GM10266 (cell line): ENCODE data around the gene ZNF37A.
"Not testable (repeated sequence)": the region's sequence is repeated elsewhere in the genome, so short reads cannot be mapped to it uniquely, and the experiment has no call there.

Experiments used
- DNase-seq: peaks from one replicate; pipeline ENCODE4 v3.0.0; 2012; ENCODE audit errors: extremely low spot score
- TF ChIP-seq, protein P1 (sequence below): IDR thresholded peaks from 2 replicates; pipeline ENCODE4 v1.5.1; 2012; ENCODE audit warnings: mild to moderate bottlenecking, low read depth; ENCODE audit not compliant: control insufficient read depth, insufficient read depth; ENCODE audit errors: missing control alignments

Gene ZNF37A

DNA sequence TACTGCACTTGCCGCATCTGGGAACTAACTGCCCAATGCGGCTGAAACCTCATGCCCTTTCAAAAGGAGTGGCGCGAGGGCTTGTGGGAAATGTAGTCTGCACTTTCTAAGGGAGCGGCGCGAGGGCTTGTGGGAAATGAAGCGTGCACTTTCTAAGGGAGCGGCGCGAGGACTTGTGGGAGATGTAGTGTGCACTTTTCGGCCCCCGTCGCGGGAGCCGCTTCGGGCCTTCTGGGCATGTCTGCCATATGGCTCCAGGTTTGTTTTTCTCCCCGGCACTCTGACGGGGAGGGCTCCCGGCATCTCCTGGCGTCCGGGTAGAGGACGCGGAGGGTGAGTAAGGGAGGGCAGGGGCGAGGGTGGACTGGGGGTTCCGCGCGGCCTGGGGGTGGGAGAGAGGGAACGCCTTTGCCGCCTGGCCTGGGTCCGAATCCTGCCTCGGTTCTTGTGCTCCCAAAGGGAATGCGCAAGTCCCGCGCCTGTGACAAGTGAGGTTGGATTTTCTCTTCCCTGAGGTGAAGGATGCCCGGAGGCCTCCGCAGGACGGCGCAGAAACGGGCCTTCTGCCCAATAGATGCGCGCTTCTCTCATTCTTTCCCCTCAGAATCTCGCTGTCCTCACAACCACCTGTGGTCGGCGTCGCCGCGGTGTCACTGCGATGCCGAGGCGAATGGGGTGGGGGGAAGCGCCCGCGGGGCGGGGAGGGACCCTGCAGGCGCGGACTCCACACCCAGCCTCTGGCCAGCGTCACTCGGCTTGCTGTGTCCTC, at the start of gene ZNF37A:
Gene ZNF37A, plus strand, starts transcription at position 180 of the 769 bp plus-strand sequence. CDS start 2,281 bp downstream, outside the sequence.
- DNase-seq: peak; percentile 81
- TF ChIP-seq, protein P1, sequence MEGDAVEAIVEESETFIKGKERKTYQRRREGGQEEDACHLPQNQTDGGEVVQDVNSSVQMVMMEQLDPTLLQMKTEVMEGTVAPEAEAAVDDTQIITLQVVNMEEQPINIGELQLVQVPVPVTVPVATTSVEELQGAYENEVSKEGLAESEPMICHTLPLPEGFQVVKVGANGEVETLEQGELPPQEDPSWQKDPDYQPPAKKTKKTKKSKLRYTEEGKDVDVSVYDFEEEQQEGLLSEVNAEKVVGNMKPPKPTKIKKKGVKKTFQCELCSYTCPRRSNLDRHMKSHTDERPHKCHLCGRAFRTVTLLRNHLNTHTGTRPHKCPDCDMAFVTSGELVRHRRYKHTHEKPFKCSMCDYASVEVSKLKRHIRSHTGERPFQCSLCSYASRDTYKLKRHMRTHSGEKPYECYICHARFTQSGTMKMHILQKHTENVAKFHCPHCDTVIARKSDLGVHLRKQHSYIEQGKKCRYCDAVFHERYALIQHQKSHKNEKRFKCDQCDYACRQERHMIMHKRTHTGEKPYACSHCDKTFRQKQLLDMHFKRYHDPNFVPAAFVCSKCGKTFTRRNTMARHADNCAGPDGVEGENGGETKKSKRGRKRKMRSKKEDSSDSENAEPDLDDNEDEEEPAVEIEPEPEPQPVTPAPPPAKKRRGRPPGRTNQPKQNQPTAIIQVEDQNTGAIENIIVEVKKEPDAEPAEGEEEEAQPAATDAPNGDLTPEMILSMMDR: no peak

DNA sequence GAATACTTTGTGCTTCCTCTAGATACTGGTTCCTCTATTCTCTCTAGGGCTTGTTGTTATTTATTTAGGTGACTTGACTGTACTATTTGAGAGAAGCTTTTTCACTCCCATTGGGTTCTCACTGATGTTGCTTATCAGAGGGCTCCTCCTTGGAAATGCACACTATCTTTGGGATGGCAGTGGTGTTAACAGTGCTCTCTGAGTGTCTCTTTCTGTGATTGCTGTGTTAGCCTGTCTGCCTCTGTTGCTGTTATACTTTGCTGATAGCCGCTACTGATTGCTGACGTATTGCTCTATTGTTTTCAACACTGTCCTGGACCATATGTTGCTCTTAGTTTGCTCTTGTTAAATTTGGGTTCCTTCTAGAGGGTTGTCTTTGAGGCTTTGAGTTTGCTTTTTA, 49.0 kb upstream of the ZNF37A start:
- TF ChIP-seq, protein P1: no peak
- no peak for DNase-seq

DNA sequence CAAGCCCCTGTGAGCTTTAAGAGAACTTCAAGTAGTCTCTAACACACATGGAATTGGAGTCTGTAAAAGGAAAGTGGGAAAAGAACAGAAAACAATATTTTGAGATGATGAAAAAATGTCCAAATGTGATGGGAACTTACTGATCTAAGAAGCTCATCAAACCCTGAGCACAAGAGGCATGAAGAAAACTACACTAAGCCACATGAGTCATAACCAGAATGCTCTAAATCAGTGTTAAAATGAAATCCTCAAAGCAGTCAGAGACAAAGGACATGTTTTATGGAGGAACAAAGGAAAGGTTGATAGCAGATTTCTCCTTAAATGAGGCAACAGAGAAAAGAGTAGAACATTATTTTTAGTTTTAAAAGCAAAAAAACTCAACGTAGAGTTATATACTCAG, 46.5 kb upstream of the ZNF37A start:
- peak; percentile 3 for DNase-seq
- TF ChIP-seq, protein P1: no peak

DNA sequence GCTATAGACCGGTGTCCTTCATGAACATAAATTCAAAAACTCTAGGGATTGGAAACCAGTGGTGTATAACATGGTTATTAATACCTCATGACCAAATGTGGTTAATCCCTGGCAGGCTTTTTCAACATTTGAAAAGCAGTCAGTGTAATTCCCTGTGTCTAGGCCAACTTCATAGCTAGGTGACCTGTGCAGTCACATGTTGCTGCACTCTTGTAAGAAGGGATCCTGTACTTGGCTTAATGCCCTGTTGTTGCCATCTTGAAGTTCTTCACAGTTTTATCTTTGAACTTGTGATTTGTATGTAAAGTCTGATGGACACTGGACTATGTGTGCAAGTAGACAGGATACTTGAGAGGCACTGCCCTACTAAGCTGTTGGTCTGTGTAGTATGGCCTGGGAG, 43.9 kb upstream of the ZNF37A start:
- TF ChIP-seq, protein P1: no peak
- no peak for DNase-seq

DNA sequence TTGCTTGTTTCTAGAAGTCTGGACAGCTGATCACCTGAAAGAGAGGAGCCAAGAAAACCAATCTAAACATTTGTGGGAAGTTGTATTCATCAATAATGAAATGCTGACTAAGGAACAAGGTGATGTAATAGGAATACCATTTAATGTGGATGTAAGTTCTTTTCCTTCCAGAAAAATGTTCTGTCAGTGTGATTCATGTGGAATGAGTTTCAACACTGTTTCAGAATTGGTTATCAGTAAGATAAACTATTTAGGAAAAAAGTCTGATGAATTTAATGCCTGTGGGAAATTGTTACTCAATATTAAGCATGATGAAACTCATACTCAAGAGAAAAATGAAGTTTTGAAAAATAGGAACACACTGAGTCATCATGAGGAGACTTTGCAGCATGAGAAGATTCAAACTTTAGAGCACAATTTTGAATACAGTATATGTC, 39.8 kb upstream of the ZNF37A start:
- DNase-seq: no peak

DNA sequence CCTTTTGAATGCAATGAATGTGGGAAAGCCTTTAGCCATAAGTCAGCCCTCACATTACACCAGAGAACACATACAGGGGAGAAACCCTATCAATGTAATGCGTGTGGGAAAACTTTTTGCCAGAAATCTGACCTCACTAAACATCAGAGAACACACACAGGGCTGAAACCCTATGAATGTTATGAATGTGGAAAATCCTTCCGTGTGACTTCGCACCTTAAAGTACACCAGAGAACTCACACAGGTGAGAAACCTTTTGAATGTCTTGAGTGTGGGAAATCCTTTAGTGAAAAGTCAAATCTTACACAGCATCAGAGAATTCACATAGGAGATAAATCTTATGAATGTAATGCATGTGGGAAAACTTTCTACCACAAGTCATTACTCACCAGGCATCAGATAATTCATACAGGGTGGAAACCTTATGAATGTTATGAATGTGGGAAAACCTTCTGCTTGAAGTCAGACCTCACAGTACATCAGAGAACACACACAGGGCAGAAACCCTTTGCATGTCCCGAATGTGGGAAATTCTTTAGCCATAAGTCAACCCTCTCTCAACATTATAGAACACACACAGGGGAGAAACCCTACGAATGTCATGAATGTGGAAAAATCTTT, 38.8 kb upstream of the ZNF37A start:
- not testable (repeated sequence) for DNase-seq

More for the DNA sequence above, 39.8 kb upstream of the ZNF37A start:
- TF ChIP-seq, protein P1: no peak

DNA sequence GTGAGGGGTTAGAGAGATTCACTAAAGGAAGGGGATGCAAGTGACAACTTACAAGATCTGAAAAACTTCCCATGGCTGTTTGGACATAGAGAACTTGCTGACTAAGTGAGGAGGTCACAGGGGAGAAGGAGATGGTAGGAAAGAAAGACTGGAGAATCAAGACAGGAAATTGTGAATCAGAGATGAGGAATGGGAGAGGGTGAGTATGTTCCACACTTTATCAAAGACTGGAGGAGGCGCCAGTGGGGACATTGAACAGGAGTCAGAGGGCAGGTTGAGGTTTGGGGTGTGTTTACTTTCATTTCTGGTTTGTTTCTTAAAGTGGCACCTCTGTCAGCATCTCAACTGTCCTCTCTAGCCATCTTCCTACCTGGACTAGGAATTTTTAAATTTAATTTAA, 24.5 kb upstream of the ZNF37A start:
- DNase-seq: not testable (repeated sequence)

DNA sequence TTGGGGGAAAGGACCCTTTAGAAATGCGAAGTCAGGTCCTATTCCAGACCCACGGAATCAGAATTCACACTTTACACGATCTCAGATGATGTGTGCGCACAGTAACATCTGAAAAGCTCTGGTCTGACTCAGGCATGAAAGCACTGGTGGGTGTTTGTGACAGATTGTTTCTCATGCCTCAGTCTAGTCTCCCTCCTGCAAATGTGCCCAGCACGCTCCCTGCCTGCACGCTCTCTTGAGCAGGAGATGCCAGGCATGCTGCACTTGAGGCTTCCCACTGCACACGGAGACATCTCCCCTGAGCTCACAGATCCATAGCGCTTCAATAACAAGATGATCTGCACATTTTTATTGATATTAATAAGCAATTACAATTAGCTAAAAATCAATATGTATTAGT, 23.6 kb upstream of the ZNF37A start:
- no peak for DNase-seq
- TF ChIP-seq, protein P1: no peak
